K562 (cell line): ENCODE data around the gene MT1A. TPM values are rescaled to one million over a fixed set of nuclear protein-coding genes. Genes with fewer than 3 reads are reported as not detected.
A peak's percentile ranks its signal among the peaks of the same experiment; 100 is the strongest.

Experiments
- ATAC-seq: fragments of 200-7000 bp; cut with Tn5 transposase; 3 replicates; pipeline ENCODE4 v1.9.1; 2020; ENCODE audit warnings: moderate library complexity
- BruUV-seq: library from RNA; stranded (reverse); fragments of 400-500 nt; replicated peaks from 2 replicates; lab custom pipeline; 2021; lab: Mats Ljungman, UMichigan
- CTCF ChIA-PET: fragments of 300-600 bp; formaldehyde crosslinking; extraction: SDS; loops from one replicate; lab custom pipeline; 2021; ENCODE audit warnings: low intra/inter-chr PET ratio; lab: Yijun Ruan, JAX
- POLR2A ChIA-PET: fragments of 300-600, 350-650 bp; sonication (Branson Sonifier 250); formaldehyde crosslinking; extraction: SDS; loops from one replicate; lab custom pipeline; 2021; ENCODE audit warnings: antibody characterized with exemption, inconsistent platforms; lab: Yijun Ruan, JAX
- DNase-seq, 4 experiments: peaks; one replicate each; pipeline versions ENCODE4 v3.0.0 to v3.0.0-alpha.2; 2011 to 2018; ENCODE audit warnings: low spot score in 3 of 4, mixed read lengths in 3 of 4; ENCODE audit errors: extremely low read depth in 1 of 4
- FAIRE-seq: peaks from 2 replicates; lab custom pipeline; 2011; peaks lifted over from hg19 to GRCh38; lab: Jason Lieb, UNC
- H2AFZ ChIP-seq: 2 replicates; pipeline ENCODE4 v1.6.0; 2011; ENCODE audit warnings: low read depth, low read length, control low read depth, inconsistent platforms
- H3K27ac ChIP-seq: fragments of 200-600 bp; 3 replicates; pipeline ENCODE4 v1.8.0; 2011; ENCODE audit warnings: low read depth, mild to moderate bottlenecking, control low read depth, inconsistent platforms, low read length, moderate library complexity, mixed read lengths; ENCODE audit errors: extremely low read depth
- H3K27me3 ChIP-seq, 2 experiments: fragments of 300-600 bp in 1 of 2; 2 replicates in 1 of 2; 3 replicates in 1 of 2; pipeline versions ENCODE4 v1.6.0 to v1.8.0; 2011; ENCODE audit warnings: inconsistent platforms in 2 of 2, low read length in 2 of 2, mild to moderate bottlenecking in 1 of 2, mixed read lengths in 1 of 2, moderate library complexity in 1 of 2; ENCODE audit not compliant: control insufficient read depth in 2 of 2, insufficient read depth in 2 of 2
- H3K36me3 ChIP-seq: fragments of 300-600 bp; 3 replicates; pipeline ENCODE4 v1.8.0; 2011; ENCODE audit warnings: mild to moderate bottlenecking, low read length, inconsistent platforms; ENCODE audit not compliant: control insufficient read depth, insufficient read depth
- H3K4me1 ChIP-seq, 2 experiments: fragments of 200-600 bp in 1 of 2; replicated peaks in 1 of 2; 2 replicates in 1 of 2; 3 replicates in 1 of 2; pipeline versions ENCODE4 v1.5.1 to v1.8.0; 2011; ENCODE audit warnings: inconsistent platforms in 2 of 2, low read length in 2 of 2, mild to moderate bottlenecking in 1 of 2, mixed read lengths in 1 of 2, moderate library complexity in 1 of 2; ENCODE audit not compliant: control insufficient read depth in 2 of 2, insufficient read depth in 2 of 2
- H3K4me2 ChIP-seq: 2 replicates; pipeline ENCODE4 v1.6.1; 2011; ENCODE audit warnings: low read length, control low read depth, inconsistent platforms, mixed read lengths; ENCODE audit not compliant: insufficient read depth
- H3K4me3 ChIP-seq: fragments of 200-600 bp; sonication (generic), shearing (Covaris generic); 2 replicates; pipeline ENCODE4 v1.5.1; 2016; ENCODE audit warnings: control low read depth, inconsistent platforms
- H3K79me2 ChIP-seq: fragments of 200-600 bp; 3 replicates; pipeline ENCODE4 v1.8.0; 2011; ENCODE audit warnings: low read length, inconsistent platforms; ENCODE audit not compliant: control insufficient read depth, insufficient read depth
- H3K9ac ChIP-seq, 2 experiments: 2 replicates each; pipeline versions ENCODE4 v1.6.0 to v1.6.1; 2011; ENCODE audit warnings: low read depth in 2 of 2, low read length in 2 of 2, control low read depth in 1 of 2, inconsistent platforms in 1 of 2, mild to moderate bottlenecking in 1 of 2, mixed read lengths in 1 of 2; ENCODE audit not compliant: insufficient read depth in 1 of 2
- H3K9me1 ChIP-seq: one replicate; pipeline ENCODE4 v1.6.0; 2011; ENCODE audit warnings: inconsistent platforms, mild to moderate bottlenecking, low read length, moderate library complexity; ENCODE audit not compliant: control insufficient read depth, insufficient read depth
- H3K9me3 ChIP-seq: replicated peaks from 2 replicates; pipeline ENCODE4 v1.5.1; 2011; ENCODE audit warnings: low read depth, low read length, inconsistent platforms; ENCODE audit not compliant: control insufficient read depth, insufficient read depth
- H4K20me1 ChIP-seq: replicated peaks from 2 replicates; pipeline ENCODE4 v1.6.1; 2011; ENCODE audit warnings: low read length, inconsistent platforms, mixed read lengths; ENCODE audit not compliant: control insufficient read depth, insufficient read depth
- CSDE1 ChIP-seq, 2 experiments: fragments of 450-650 bp; IDR thresholded peaks; 2 replicates each; pipeline ENCODE4 v1.6.1; 2016; ENCODE audit warnings: mild to moderate bottlenecking in 1 of 2
- ELK3 ChIP-seq: fragments of 450-650 bp; formaldehyde crosslinking; IDR thresholded peaks from 2 replicates; pipeline ENCODE4 v1.4.0; 2020; ENCODE audit warnings: mild to moderate bottlenecking
- FOSL1 ChIP-seq: fragments of 200-800 bp; sonication (Bioruptor generic); conservative IDR thresholded peaks from 2 replicates; pipeline ENCODE4 v1.6.1; 2016; ENCODE audit warnings: missing genetic modification characterization, missing compliant biosample characterization
- JUN ChIP-seq, 2 experiments: sonication (generic) in 1 of 2; formaldehyde crosslinking in 1 of 2; IDR thresholded peaks; 2 replicates each; pipeline versions ENCODE4 v1.6.1 to v1.8.0; 2012 to 2022; ENCODE audit warnings: borderline replicate concordance in 2 of 2, mild to moderate bottlenecking in 2 of 2, improper control_type of control experiment in 1 of 2, low read depth in 1 of 2, low read length in 1 of 2, missing genetic modification reagents in 1 of 2
- JUND ChIP-seq, 2 experiments: IDR thresholded peaks; 2 replicates in 1 of 2; 3 replicates in 1 of 2; pipeline ENCODE4 v1.6.1; 2011; ENCODE audit warnings: borderline replicate concordance in 2 of 2, low read depth in 2 of 2, low read length in 2 of 2, improper control_type of control experiment in 1 of 2, missing biosample characterization in 1 of 2, missing genetic modification characterization in 1 of 2, missing genetic modification reagents in 1 of 2
- PHF8 ChIP-seq: fragments of 200-600 bp; sonication (generic); IDR thresholded peaks from 2 replicates; pipeline ENCODE4 v1.6.1; 2012; ENCODE audit warnings: mixed run types, mild to moderate bottlenecking, inconsistent platforms, low read length, moderate library complexity, borderline replicate concordance
- RAD21 ChIP-seq, 2 experiments: fragments of 250-450 bp in 1 of 2; fragments of 450-650 bp in 1 of 2; sonication (Bioruptor Pico) in 1 of 2; formaldehyde crosslinking in 1 of 2; IDR thresholded peaks in 1 of 2; conservative IDR thresholded peaks in 1 of 2; 2 replicates each; pipeline versions ENCODE4 v1.4.0 to v1.8.0; 2020 to 2022; ENCODE audit warnings: mild to moderate bottlenecking in 2 of 2, moderate library complexity in 1 of 2
- SRSF3 ChIP-seq: fragments of 200-400 bp; formaldehyde crosslinking; IDR thresholded peaks from 2 replicates; pipeline ENCODE4 v1.6.1; 2016; ENCODE audit warnings: mild to moderate bottlenecking, low read length, moderate library complexity; ENCODE audit not compliant: insufficient read depth
- ZNF282 ChIP-seq: sonication (generic); formaldehyde crosslinking; IDR thresholded peaks from 2 replicates; pipeline ENCODE4 v1.8.1; 2023; ENCODE audit warnings: missing genetic modification reagents
- ZNF695 ChIP-seq: fragments of 450-650 bp; formaldehyde crosslinking; IDR thresholded peaks from 2 replicates; pipeline ENCODE4 v1.4.0; 2020; ENCODE audit warnings: mild to moderate bottlenecking, moderate library complexity
- WGBS: fragments of 100-300 bp; shearing (Covaris generic); methylation state at CpG from one replicate; pipeline ENCODE4 v1.1.6; 2016; ENCODE audit warnings: low coverage, mixed read lengths; ENCODE audit not compliant: insufficient coverage; ENCODE audit errors: missing lambda C conversion rate; 5-methylcytosine and 5-hydroxymethylcytosine counted together
- in situ Hi-C: fragments of 300-500 bp; cut with MboI; formaldehyde crosslinking; loops from 4 replicates; pipeline ENCODE4 v1.15.0; 2018; ENCODE audit warnings: inconsistent platforms, mixed read lengths
- intact Hi-C: fragments of 100-400 bp; cut with micrococcal nuclease; formaldehyde crosslinking; loops from 2 replicates; pipeline ENCODE4 v1.14.2; 2022
- polyA plus RNA-seq, 8 experiments: library from polyadenylated mRNA; depleted of rRNA in 4 of 8; stranded (reverse) in 5 of 8; unstranded in 3 of 8; fragments of >200 nt; fragmentation: Nextera tagmentation in 2 of 8; fragmentation: Illumina TruSeq in 1 of 8; extraction: Ambion mirVana in 2 of 8; extraction: Trizol in 1 of 8; gene quantifications; 2 replicates each; pipeline versions ENCODE4 v1.2.1 to v1.2.3, GENCODE V29; 2011 to 2014; ENCODE audit warnings: inconsistent platforms in 1 of 8, missing spikeins in 1 of 8
- total RNA-seq, 7 experiments: library from RNA; depleted of rRNA in 6 of 7; stranded (reverse); fragments of >200 nt in 6 of 7; fragmentation: Illumina TruSeq in 2 of 7; extraction: Trizol in 2 of 7; gene quantifications; 2 replicates each; pipeline versions ENCODE4 v1.2.1 to v1.2.3, GENCODE V29; 2011 to 2021; ENCODE audit warnings: low replicate concordance in 1 of 7
- TF ChIP-seq, protein P1 (sequence below): sonication (generic); formaldehyde crosslinking; IDR thresholded peaks from 2 replicates; pipeline ENCODE4 v1.8.0; 2022; ENCODE audit warnings: missing genetic modification reagents, mild to moderate bottlenecking, borderline replicate concordance

The MT1A gene
- total and polyA plus RNA-seq, 9 of the 15 experiments (the other 6 are each of a cell fraction or from before 2014, with no cell fraction given): 0.23 TPM; not detected in 8

DNA sequence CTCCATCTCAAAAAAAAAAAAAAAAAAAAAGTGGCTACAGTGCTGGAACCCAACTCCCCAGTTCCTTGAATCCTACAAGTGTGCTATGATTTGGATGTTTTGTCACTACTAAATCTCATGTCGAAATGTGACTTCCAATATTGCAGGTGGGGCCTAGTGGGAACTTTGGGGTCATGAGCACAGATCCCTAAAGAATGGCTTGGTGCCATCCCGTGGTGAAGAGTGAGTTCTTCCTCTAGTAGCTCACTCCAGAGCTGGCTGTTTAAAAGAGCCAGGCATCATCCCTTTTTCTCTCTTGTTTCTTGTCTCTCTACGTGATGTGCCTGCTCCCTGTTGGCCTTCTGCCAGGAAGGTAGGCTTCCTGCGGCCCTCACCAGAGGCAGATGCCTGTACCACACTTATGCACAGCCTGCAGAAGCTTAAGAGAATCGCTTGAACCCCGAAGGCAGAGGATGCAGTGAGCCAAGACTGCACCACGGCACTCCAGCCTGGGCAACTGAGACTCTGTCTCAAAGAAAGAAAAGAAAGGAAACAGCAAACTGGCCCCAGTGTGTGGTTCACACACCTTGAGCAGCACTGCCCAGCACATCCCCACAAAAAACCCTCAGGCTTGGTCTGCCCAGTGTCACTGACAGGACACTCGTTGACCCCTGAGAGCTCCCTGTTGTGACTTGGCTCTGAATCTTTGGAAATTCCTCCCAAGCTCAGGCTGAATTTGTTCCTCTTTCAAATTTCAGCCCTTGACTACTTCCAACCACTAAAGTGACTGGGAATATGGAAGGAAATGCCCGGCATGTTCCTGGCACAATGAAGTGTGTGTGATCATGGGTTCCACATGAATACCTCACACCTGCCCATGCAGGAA lies 9.7 kb upstream of the MT1A start:
- ChIA-PET CTCF (no interaction called here), POLR2A (interaction anchor here (0.6 kb wide), 1 partner anchor 27 kb away, joined by 3 read pairs; no protein-coding TSS in a partner anchor)
- no peaks in the 10 kb centered on the region for H3K36me3 ChIP-seq
- FAIRE-seq (peak; percentile 29), DNase-seq (no peak), ATAC-seq (peak; percentile 36; the same call in 1 of the 3 replicates)
- no peaks in the 10 kb centered on the region for H3K9me1 ChIP-seq
- intact Hi-C loops: no loop called here
- H3K9me3 ChIP-seq: no peaks in the 10 kb centered on the region
- H3K4me3 ChIP-seq: no peak overlapping the region
- BruUV-seq: no TSS peak
- no peaks in the 10 kb centered on the region for H3K79me2 ChIP-seq
- in situ Hi-C loops: no loop called here
- WGBS: 3% methylated on average over 9 of the region's 9 CpGs
- no peak overlapping the region for H3K27ac ChIP-seq
- peaks cover 0 to 14% of the 10 kb centered on the region in 2 experiments; a peak in 2 of 5 replicates for H3K4me1 ChIP-seq
- H3K4me2 ChIP-seq: no peak overlapping the region
- peaks cover 36 to 66% of the 10 kb centered on the region in 2 experiments; a peak in 4 of 5 replicates for H3K27me3 ChIP-seq
- H2AFZ ChIP-seq: no peak overlapping the region
- H3K9ac ChIP-seq: no peak overlapping the region
- H4K20me1 ChIP-seq: 0 out of 2 replicates have a peak, but pooled peaks cover 3% of the 10 kb centered on the region
- no peak for TF ChIP-seq PHF8
- TF ChIP-seq JUND (IDR thresholded peaks at IDR 0.05; ENCODE audit: borderline replicate concordance, low read depth, low read length): no peak
- TF ChIP-seq JUND (tag; IDR thresholded peaks at IDR 0.05; ENCODE audit: borderline replicate concordance, low read depth, low read length): no peak
- TF ChIP-seq CSDE1 (IDR thresholded peaks at IDR 0.05): no peak
- TF ChIP-seq, protein P1, sequence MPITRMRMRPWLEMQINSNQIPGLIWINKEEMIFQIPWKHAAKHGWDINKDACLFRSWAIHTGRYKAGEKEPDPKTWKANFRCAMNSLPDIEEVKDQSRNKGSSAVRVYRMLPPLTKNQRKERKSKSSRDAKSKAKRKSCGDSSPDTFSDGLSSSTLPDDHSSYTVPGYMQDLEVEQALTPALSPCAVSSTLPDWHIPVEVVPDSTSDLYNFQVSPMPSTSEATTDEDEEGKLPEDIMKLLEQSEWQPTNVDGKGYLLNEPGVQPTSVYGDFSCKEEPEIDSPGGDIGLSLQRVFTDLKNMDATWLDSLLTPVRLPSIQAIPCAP: no peak
- peak in 1 of 2 experiments; percentile 10; a peak in 2 of 4 replicates for TF ChIP-seq RAD21 (CRISPR knock-in tag; conservative IDR thresholded peaks at IDR 0.05 in 1 of 2, IDR thresholded peaks at IDR 0.05 in 1 of 2)
- no peak for TF ChIP-seq JUN (IDR thresholded peaks at IDR 0.05; ENCODE audit: borderline replicate concordance, low read depth, low read length)
- TF ChIP-seq JUN (CRISPR knock-in tag; IDR thresholded peaks at IDR 0.05; ENCODE audit: borderline replicate concordance): no peak
- no peak for TF ChIP-seq FOSL1
- no peak for TF ChIP-seq SRSF3
- TF ChIP-seq ZNF695: no peak
- TF ChIP-seq ZNF282: no peak
- TF ChIP-seq ELK3 (CRISPR knock-in tag): no peak
